ENCODE results near the gene TACC3.

Gene TACC3

GRCh38 chr4:1746265-1746691 lies 25.0 kb downstream of the TACC3 start:
- no peak overlapping the region for H3K27ac Mint-ChIP-seq
- no peaks in the 10 kb centered on the region for H3K4me1 Mint-ChIP-seq
- no peaks in the 10 kb centered on the region for H3K9me3 Mint-ChIP-seq
- peaks cover 16% of the 10 kb centered on the region for H3K27me3 Mint-ChIP-seq
- H3K36me3 Mint-ChIP-seq, result peaks cover 21% of the 10 kb centered on the region
- no peak overlapping the region for H3K4me3 Mint-ChIP-seq
- peak; percentile 78 for ATAC-seq

GRCh38 chr4:1746919-1747602 lies 25.7 kb downstream of the TACC3 start:
- ATAC-seq, result no peak
- Mint-ChIP-seq H3K9me3 (no peaks in the 10 kb centered on the region), H3K4me1 (no peaks in the 10 kb centered on the region), H3K36me3 (peaks cover 21% of the 10 kb centered on the region), H3K27ac (no peak overlapping the region), H3K4me3 (no peak overlapping the region), H3K27me3 (peaks cover 16% of the 10 kb centered on the region)

- H3K27me3 Mint-ChIP-seq, result peaks cover 16% of the 10 kb centered on the region
- H3K4me1 Mint-ChIP-seq, result no peaks in the 10 kb centered on the region
- H3K27ac Mint-ChIP-seq, result no peak overlapping the region
- no peak overlapping the region for H3K4me3 Mint-ChIP-seq
- no peak for ATAC-seq
- H3K36me3 Mint-ChIP-seq, result peaks cover 21% of the 10 kb centered on the region
- no peaks in the 10 kb centered on the region for H3K9me3 Mint-ChIP-seq
Observed at GRCh38 chr4:1747603-1747967, 26.3 kb downstream of the TACC3 start.

- no peak overlapping the region for H3K27ac Mint-ChIP-seq
- peaks cover 16% of the 10 kb centered on the region for H3K27me3 Mint-ChIP-seq
- peak; percentile 48 for ATAC-seq
- H3K4me3 Mint-ChIP-seq, result no peak overlapping the region
- no peaks in the 10 kb centered on the region for H3K4me1 Mint-ChIP-seq
- peaks cover 17% of the 10 kb centered on the region for H3K36me3 Mint-ChIP-seq
- H3K9me3 Mint-ChIP-seq, result no peaks in the 10 kb centered on the region
Observed at GRCh38 chr4:1748465-1748995, 27.2 kb downstream of the TACC3 start.

- H3K4me1 Mint-ChIP-seq, result peaks cover 3% of the 10 kb centered on the region
- peaks cover 8% of the 10 kb centered on the region for H3K36me3 Mint-ChIP-seq
- H3K27me3 Mint-ChIP-seq, result peaks cover 16% of the 10 kb centered on the region
- H3K27ac Mint-ChIP-seq, result no peak overlapping the region
- H3K9me3 Mint-ChIP-seq, result no peaks in the 10 kb centered on the region
- no peak overlapping the region for H3K4me3 Mint-ChIP-seq
- no peak for ATAC-seq
Observed at GRCh38 chr4:1749370-1749769, 28.0 kb downstream of the TACC3 start.

- H3K4me3 Mint-ChIP-seq, result no peak overlapping the region
Observed at GRCh38 chr4:1749826-1750225, 28.5 kb downstream of the TACC3 start.

GRCh38 chr4:1750381-1751154 lies 29.2 kb downstream of the TACC3 start:
- Mint-ChIP-seq H3K9me3 (no peaks in the 10 kb centered on the region), H3K27me3 (peaks cover 16% of the 10 kb centered on the region), H3K4me3 (no peak overlapping the region), H3K4me1 (peaks cover 7% of the 10 kb centered on the region), H3K27ac (no peak overlapping the region), H3K36me3 (no peaks in the 10 kb centered on the region)
- ATAC-seq, result no peak

More at GRCh38 chr4:1749826-1750225, 28.5 kb downstream of the TACC3 start:
- Mint-ChIP-seq H3K9me3 (no peaks in the 10 kb centered on the region), H3K4me1 (peaks cover 7% of the 10 kb centered on the region), H3K27me3 (peaks cover 16% of the 10 kb centered on the region), H3K36me3 (peaks cover 4% of the 10 kb centered on the region), H3K27ac (no peak overlapping the region)
- no peak for ATAC-seq

- Mint-ChIP-seq H3K4me1 (peaks cover 7% of the 10 kb centered on the region), H3K9me3 (no peaks in the 10 kb centered on the region), H3K27me3 (peaks cover 16% of the 10 kb centered on the region), H3K27ac (no peak overlapping the region), H3K4me3 (no peak overlapping the region), H3K36me3 (no peaks in the 10 kb centered on the region)
- ATAC-seq, result no peak
Observed at GRCh38 chr4:1751155-1751918, 30.0 kb downstream of the TACC3 start.

GRCh38 chr4:1751919-1752283 lies 30.6 kb downstream of the TACC3 start:
- ATAC-seq, result no peak
- H3K27ac Mint-ChIP-seq, result no peak overlapping the region
- no peaks in the 10 kb centered on the region for H3K36me3 Mint-ChIP-seq
- peaks cover 7% of the 10 kb centered on the region for H3K4me1 Mint-ChIP-seq
- no peaks in the 10 kb centered on the region for H3K9me3 Mint-ChIP-seq
- no peak overlapping the region for H3K4me3 Mint-ChIP-seq
- H3K27me3 Mint-ChIP-seq, result peaks cover 16% of the 10 kb centered on the region

GRCh38 chr4:1752284-1753041 lies 31.1 kb downstream of the TACC3 start:
- no peak for ATAC-seq
- no peak overlapping the region for H3K4me3 Mint-ChIP-seq
- peaks cover 7% of the 10 kb centered on the region for H3K4me1 Mint-ChIP-seq
- no peaks in the 10 kb centered on the region for H3K9me3 Mint-ChIP-seq
- H3K36me3 Mint-ChIP-seq, result no peaks in the 10 kb centered on the region
- H3K27ac Mint-ChIP-seq, result no peak overlapping the region
- H3K27me3 Mint-ChIP-seq, result peaks cover 19% of the 10 kb centered on the region

GRCh38 chr4:1753294-1753696 lies 32.0 kb downstream of the TACC3 start:
- Mint-ChIP-seq H3K36me3 (no peaks in the 10 kb centered on the region), H3K27me3 (peaks cover 27% of the 10 kb centered on the region), H3K4me3 (no peak overlapping the region), H3K27ac (no peak overlapping the region), H3K9me3 (no peaks in the 10 kb centered on the region), H3K4me1 (peaks cover 7% of the 10 kb centered on the region)
- ATAC-seq, result no peak

- H3K27me3 Mint-ChIP-seq, result peaks cover 29% of the 10 kb centered on the region
- H3K27ac Mint-ChIP-seq, result no peak overlapping the region
- no peak overlapping the region for H3K4me3 Mint-ChIP-seq
- no peak for ATAC-seq
- no peaks in the 10 kb centered on the region for H3K9me3 Mint-ChIP-seq
- H3K4me1 Mint-ChIP-seq, result peaks cover 7% of the 10 kb centered on the region
- H3K36me3 Mint-ChIP-seq, result no peaks in the 10 kb centered on the region
Observed at GRCh38 chr4:1753697-1754311, 32.5 kb downstream of the TACC3 start.

GRCh38 chr4:1754336-1754735 lies 33.0 kb downstream of the TACC3 start:
- Mint-ChIP-seq H3K27me3 (peaks cover 29% of the 10 kb centered on the region), H3K9me3 (no peaks in the 10 kb centered on the region), H3K4me3 (no peak overlapping the region), H3K4me1 (peaks cover 7% of the 10 kb centered on the region), H3K36me3 (no peaks in the 10 kb centered on the region), H3K27ac (no peak overlapping the region)
- no peak for ATAC-seq

GRCh38 chr4:1755297-1755696 lies 34.0 kb downstream of the TACC3 start:
- Mint-ChIP-seq H3K36me3 (no peaks in the 10 kb centered on the region), H3K27ac (no peak overlapping the region), H3K9me3 (no peaks in the 10 kb centered on the region), H3K4me1 (peaks cover 7% of the 10 kb centered on the region), H3K4me3 (no peak overlapping the region), H3K27me3 (peaks cover 30% of the 10 kb centered on the region)
- ATAC-seq, result no peak

Data from stimulated activated memory B cell treated with anti-CD40 and anti-IgM and Interleukin-4, amounts not matched to agents 10 μg/mL and 1 μg/mL and 100 μg/mL, for 72 hours (primary cell).